K562 (cell line): Measurements from ENCODE around the gene ABCB9. TPM values are rescaled to one million over a fixed set of nuclear protein-coding genes. Genes with fewer than 3 reads are reported as not detected.

ENCODE experiments used
- ATAC-seq: fragments of 200-7000 bp; cut with Tn5 transposase; 3 replicates; pipeline ENCODE4 v1.9.1; 2020; ENCODE audit warnings: moderate library complexity
- BruUV-seq: library from RNA; stranded (reverse); fragments of 400-500 nt; replicated peaks from 2 replicates; lab custom pipeline; 2021; lab: Mats Ljungman, UMichigan
- CTCF ChIA-PET: fragments of 300-600 bp; formaldehyde crosslinking; extraction: SDS; loops from one replicate; lab custom pipeline; 2021; ENCODE audit warnings: low intra/inter-chr PET ratio; lab: Yijun Ruan, JAX
- POLR2A ChIA-PET: fragments of 300-600, 350-650 bp; sonication (Branson Sonifier 250); formaldehyde crosslinking; extraction: SDS; loops from one replicate; lab custom pipeline; 2021; ENCODE audit warnings: antibody characterized with exemption, inconsistent platforms; lab: Yijun Ruan, JAX
- DNase-seq, 4 experiments: peaks; one replicate each; pipeline versions ENCODE4 v3.0.0 to v3.0.0-alpha.2; 2011 to 2018; ENCODE audit warnings: low spot score in 3 of 4, mixed read lengths in 3 of 4; ENCODE audit errors: extremely low read depth in 1 of 4
- FAIRE-seq: peaks from 2 replicates; lab custom pipeline; 2011; peaks lifted over from hg19 to GRCh38; lab: Jason Lieb, UNC
- H2AFZ ChIP-seq: 2 replicates; pipeline ENCODE4 v1.6.0; 2011; ENCODE audit warnings: low read depth, low read length, control low read depth, inconsistent platforms
- H3K27ac ChIP-seq: fragments of 200-600 bp; 3 replicates; pipeline ENCODE4 v1.8.0; 2011; ENCODE audit warnings: low read depth, mild to moderate bottlenecking, control low read depth, inconsistent platforms, low read length, moderate library complexity, mixed read lengths; ENCODE audit errors: extremely low read depth
- H3K27me3 ChIP-seq, 2 experiments: fragments of 300-600 bp in 1 of 2; 2 replicates in 1 of 2; 3 replicates in 1 of 2; pipeline versions ENCODE4 v1.6.0 to v1.8.0; 2011; ENCODE audit warnings: inconsistent platforms in 2 of 2, low read length in 2 of 2, mild to moderate bottlenecking in 1 of 2, mixed read lengths in 1 of 2, moderate library complexity in 1 of 2; ENCODE audit not compliant: control insufficient read depth in 2 of 2, insufficient read depth in 2 of 2
- H3K36me3 ChIP-seq: fragments of 300-600 bp; 3 replicates; pipeline ENCODE4 v1.8.0; 2011; ENCODE audit warnings: mild to moderate bottlenecking, low read length, inconsistent platforms; ENCODE audit not compliant: control insufficient read depth, insufficient read depth
- H3K4me1 ChIP-seq, 2 experiments: fragments of 200-600 bp in 1 of 2; replicated peaks in 1 of 2; 2 replicates in 1 of 2; 3 replicates in 1 of 2; pipeline versions ENCODE4 v1.5.1 to v1.8.0; 2011; ENCODE audit warnings: inconsistent platforms in 2 of 2, low read length in 2 of 2, mild to moderate bottlenecking in 1 of 2, mixed read lengths in 1 of 2, moderate library complexity in 1 of 2; ENCODE audit not compliant: control insufficient read depth in 2 of 2, insufficient read depth in 2 of 2
- H3K4me2 ChIP-seq: 2 replicates; pipeline ENCODE4 v1.6.1; 2011; ENCODE audit warnings: low read length, control low read depth, inconsistent platforms, mixed read lengths; ENCODE audit not compliant: insufficient read depth
- H3K4me3 ChIP-seq: fragments of 200-600 bp; sonication (generic), shearing (Covaris generic); 2 replicates; pipeline ENCODE4 v1.5.1; 2016; ENCODE audit warnings: control low read depth, inconsistent platforms
- H3K79me2 ChIP-seq: fragments of 200-600 bp; 3 replicates; pipeline ENCODE4 v1.8.0; 2011; ENCODE audit warnings: low read length, inconsistent platforms; ENCODE audit not compliant: control insufficient read depth, insufficient read depth
- H3K9ac ChIP-seq, 2 experiments: 2 replicates each; pipeline versions ENCODE4 v1.6.0 to v1.6.1; 2011; ENCODE audit warnings: low read depth in 2 of 2, low read length in 2 of 2, control low read depth in 1 of 2, inconsistent platforms in 1 of 2, mild to moderate bottlenecking in 1 of 2, mixed read lengths in 1 of 2; ENCODE audit not compliant: insufficient read depth in 1 of 2
- H3K9me1 ChIP-seq: one replicate; pipeline ENCODE4 v1.6.0; 2011; ENCODE audit warnings: inconsistent platforms, mild to moderate bottlenecking, low read length, moderate library complexity; ENCODE audit not compliant: control insufficient read depth, insufficient read depth
- H3K9me3 ChIP-seq: replicated peaks from 2 replicates; pipeline ENCODE4 v1.5.1; 2011; ENCODE audit warnings: low read depth, low read length, inconsistent platforms; ENCODE audit not compliant: control insufficient read depth, insufficient read depth
- H4K20me1 ChIP-seq: replicated peaks from 2 replicates; pipeline ENCODE4 v1.6.1; 2011; ENCODE audit warnings: low read length, inconsistent platforms, mixed read lengths; ENCODE audit not compliant: control insufficient read depth, insufficient read depth
- ADNP ChIP-seq: fragments of 200-800 bp; sonication (Bioruptor generic); IDR thresholded peaks from 2 replicates; pipeline ENCODE4 v1.6.1; 2016; ENCODE audit warnings: missing genetic modification characterization, missing compliant biosample characterization
- ARHGAP35 ChIP-seq: fragments of 450-650 bp; IDR thresholded peaks from 2 replicates; pipeline ENCODE4 v1.6.1; 2018; ENCODE audit not compliant: partially characterized antibody
- BCOR ChIP-seq: fragments of 450-650 bp; IDR thresholded peaks from 2 replicates; pipeline ENCODE4 v1.6.1; 2016
- CBX1 ChIP-seq: sonication (generic); IDR thresholded peaks from 2 replicates; pipeline ENCODE4 v1.6.1; 2016; ENCODE audit warnings: antibody characterized with exemption, low read depth, mild to moderate bottlenecking
- CREB3L1 ChIP-seq: fragments of 450-650 bp; IDR thresholded peaks from 2 replicates; pipeline ENCODE4 v1.6.1; 2014; ENCODE audit warnings: low read depth, mild to moderate bottlenecking, moderate library complexity, borderline replicate concordance
- HDAC2 ChIP-seq: fragments of 450-650 bp; IDR thresholded peaks from 2 replicates; pipeline ENCODE4 v1.6.1; 2016; ENCODE audit warnings: mild to moderate bottlenecking
- NCOA2 ChIP-seq, 2 experiments: fragments of 450-650 bp; IDR thresholded peaks; 2 replicates each; pipeline ENCODE4 v1.6.1; 2018; ENCODE audit warnings: mild to moderate bottlenecking in 2 of 2, moderate library complexity in 1 of 2; ENCODE audit not compliant: partially characterized antibody in 2 of 2
- PCBP1 ChIP-seq: fragments of 200-400 bp; formaldehyde crosslinking; IDR thresholded peaks from 2 replicates; pipeline ENCODE4 v1.6.1; 2018; ENCODE audit warnings: mild to moderate bottlenecking, low read depth, low read length; ENCODE audit not compliant: poor library complexity, severe bottlenecking
- PHF20 ChIP-seq: fragments of 450-650 bp; IDR thresholded peaks from 2 replicates; pipeline ENCODE4 v1.6.1; 2018; ENCODE audit not compliant: partially characterized antibody
- POU5F1 ChIP-seq: fragments of 150-350 bp; IDR thresholded peaks from 2 replicates; pipeline ENCODE4 v1.6.1; 2014; ENCODE audit warnings: borderline replicate concordance, low read length, low read depth, mild to moderate bottlenecking; ENCODE audit not compliant: partially characterized antibody
- RCOR1 ChIP-seq, 2 experiments: IDR thresholded peaks; 2 replicates each; pipeline ENCODE4 v1.6.1; 2012; ENCODE audit warnings: low read depth in 2 of 2, low read length in 2 of 2, borderline replicate concordance in 1 of 2, improper control_type of control experiment in 1 of 2
- SLC30A9 ChIP-seq: fragments of 250-450 bp; sonication (Bioruptor Pico); IDR thresholded peaks from 2 replicates; pipeline ENCODE4 v1.8.0; 2022; ENCODE audit warnings: mild to moderate bottlenecking, moderate library complexity
- SMARCA5 ChIP-seq: fragments of 450-650 bp; IDR thresholded peaks from 2 replicates; pipeline ENCODE4 v1.6.1; 2016
- TARDBP ChIP-seq: fragments of 450-650 bp; IDR thresholded peaks from 2 replicates; pipeline ENCODE4 v1.6.1; 2016
- THAP7 ChIP-seq: fragments of 250-450 bp; sonication (Bioruptor Pico); IDR thresholded peaks from 2 replicates; pipeline ENCODE4 v1.5.0; 2021
- ZFP36 ChIP-seq: fragments of 150-350 bp; IDR thresholded peaks from 2 replicates; pipeline ENCODE4 v1.6.1; 2018; ENCODE audit warnings: low read length, low read depth; ENCODE audit not compliant: partially characterized antibody
- ZNF232 ChIP-seq: sonication (generic); formaldehyde crosslinking; IDR thresholded peaks from 2 replicates; pipeline ENCODE4 v1.8.0; 2022; ENCODE audit warnings: mild to moderate bottlenecking, missing genetic modification reagents
- WGBS: fragments of 100-300 bp; shearing (Covaris generic); methylation state at CpG from one replicate; pipeline ENCODE4 v1.1.6; 2016; ENCODE audit warnings: low coverage, mixed read lengths; ENCODE audit not compliant: insufficient coverage; ENCODE audit errors: missing lambda C conversion rate; 5-methylcytosine and 5-hydroxymethylcytosine counted together
- in situ Hi-C: fragments of 300-500 bp; cut with MboI; formaldehyde crosslinking; loops from 4 replicates; pipeline ENCODE4 v1.15.0; 2018; ENCODE audit warnings: inconsistent platforms, mixed read lengths
- intact Hi-C: fragments of 100-400 bp; cut with micrococcal nuclease; formaldehyde crosslinking; loops from 2 replicates; pipeline ENCODE4 v1.14.2; 2022
- polyA plus RNA-seq, 8 experiments: library from polyadenylated mRNA; depleted of rRNA in 4 of 8; stranded (reverse) in 5 of 8; unstranded in 3 of 8; fragments of >200 nt; fragmentation: Nextera tagmentation in 2 of 8; fragmentation: Illumina TruSeq in 1 of 8; extraction: Ambion mirVana in 2 of 8; extraction: Trizol in 1 of 8; gene quantifications; 2 replicates each; pipeline versions ENCODE4 v1.2.1 to v1.2.3, GENCODE V29; 2011 to 2014; ENCODE audit warnings: inconsistent platforms in 1 of 8, missing spikeins in 1 of 8
- total RNA-seq, 7 experiments: library from RNA; depleted of rRNA in 6 of 7; stranded (reverse); fragments of >200 nt in 6 of 7; fragmentation: Illumina TruSeq in 2 of 7; extraction: Trizol in 2 of 7; gene quantifications; 2 replicates each; pipeline versions ENCODE4 v1.2.1 to v1.2.3, GENCODE V29; 2011 to 2021; ENCODE audit warnings: low replicate concordance in 1 of 7
- TF ChIP-seq, protein P1 (sequence below): fragments of 250-450 bp; sonication (Bioruptor Pico); IDR thresholded peaks from 2 replicates; pipeline ENCODE4 v1.5.0; 2021; ENCODE audit warnings: mild to moderate bottlenecking, moderate library complexity

Gene ABCB9
- total and polyA plus RNA-seq, 9 of the 15 experiments (the other 6 are each of a cell fraction or from before 2014, with no cell fraction given), result 0.20 to 12.6 (median 6.2) TPM

- H3K9me3 ChIP-seq, result no peaks in the 10 kb centered on the region
- ATAC-seq (no peak), FAIRE-seq (no peak), DNase-seq (no peak)
- 88% methylated on average over 8 of the region's 8 CpGs for WGBS
- peaks cover 16% of the 10 kb centered on the region; the same call in 2 of the 3 replicates for H3K36me3 ChIP-seq
- no peak overlapping the region for H2AFZ ChIP-seq
- peaks cover 10% of the 10 kb centered on the region for H3K9me1 ChIP-seq
- H3K4me1 ChIP-seq, result peaks cover 30 to 41% of the 10 kb centered on the region in 2 experiments
- CTCF ChIA-PET, result no interaction called here
- POLR2A ChIA-PET, result interaction anchor here (0.8 kb wide), 1 partner anchor 100 kb away, joined by 4 read pairs; no protein-coding TSS in a partner anchor
- H3K27ac ChIP-seq, result no peak overlapping the region
- no peak overlapping the region for H3K4me3 ChIP-seq
- in situ Hi-C loops (no loop called here), intact Hi-C loops (loop anchor here (5.0 kb wide), 1 partner anchor 272 kb away; the partner anchor contains the start of genes MPHOSPH9 and MTRFR)
- peaks cover 11% of the 10 kb centered on the region for H3K79me2 ChIP-seq
- H4K20me1 ChIP-seq, result peaks cover 5% of the 10 kb centered on the region; the same call in 1 of the 2 replicates
- no peak overlapping the region for H3K9ac ChIP-seq
- no peaks in the 10 kb centered on the region for H3K27me3 ChIP-seq
- no peak overlapping the region for H3K4me2 ChIP-seq
- BruUV-seq, result no TSS peak
- TF ChIP-seq CBX1 (no peak), ARHGAP35 (no peak), PHF20 (peak; percentile 21), CREB3L1 (no peak), ADNP (peak; percentile 89), BCOR (peak; percentile 93), HDAC2 (peak; percentile 40; the same call in 1 of the 2 replicates), SLC30A9 (CRISPR knock-in tag) (no peak), PCBP1 (no peak), NCOA2 (IDR thresholded peaks at IDR 0.05; ENCODE audit: partially characterized antibody in 2 of 2) (no peak), ZNF232 (no peak), SMARCA5 (peak; percentile 65; the same call in 1 of the 2 replicates), TARDBP (no peak), ZFP36 (peak; percentile 75), POU5F1 (no peak), THAP7 (no peak), RCOR1 (IDR thresholded peaks at IDR 0.05; ENCODE audit: borderline replicate concordance in 1 of 2, low read depth in 2 of 2, low read length in 2 of 2) (0 out of 4 replicates have a peak, but pooled peaks of 1 of the 2 experiments have one; percentile 22)
- TF ChIP-seq, protein P1, sequence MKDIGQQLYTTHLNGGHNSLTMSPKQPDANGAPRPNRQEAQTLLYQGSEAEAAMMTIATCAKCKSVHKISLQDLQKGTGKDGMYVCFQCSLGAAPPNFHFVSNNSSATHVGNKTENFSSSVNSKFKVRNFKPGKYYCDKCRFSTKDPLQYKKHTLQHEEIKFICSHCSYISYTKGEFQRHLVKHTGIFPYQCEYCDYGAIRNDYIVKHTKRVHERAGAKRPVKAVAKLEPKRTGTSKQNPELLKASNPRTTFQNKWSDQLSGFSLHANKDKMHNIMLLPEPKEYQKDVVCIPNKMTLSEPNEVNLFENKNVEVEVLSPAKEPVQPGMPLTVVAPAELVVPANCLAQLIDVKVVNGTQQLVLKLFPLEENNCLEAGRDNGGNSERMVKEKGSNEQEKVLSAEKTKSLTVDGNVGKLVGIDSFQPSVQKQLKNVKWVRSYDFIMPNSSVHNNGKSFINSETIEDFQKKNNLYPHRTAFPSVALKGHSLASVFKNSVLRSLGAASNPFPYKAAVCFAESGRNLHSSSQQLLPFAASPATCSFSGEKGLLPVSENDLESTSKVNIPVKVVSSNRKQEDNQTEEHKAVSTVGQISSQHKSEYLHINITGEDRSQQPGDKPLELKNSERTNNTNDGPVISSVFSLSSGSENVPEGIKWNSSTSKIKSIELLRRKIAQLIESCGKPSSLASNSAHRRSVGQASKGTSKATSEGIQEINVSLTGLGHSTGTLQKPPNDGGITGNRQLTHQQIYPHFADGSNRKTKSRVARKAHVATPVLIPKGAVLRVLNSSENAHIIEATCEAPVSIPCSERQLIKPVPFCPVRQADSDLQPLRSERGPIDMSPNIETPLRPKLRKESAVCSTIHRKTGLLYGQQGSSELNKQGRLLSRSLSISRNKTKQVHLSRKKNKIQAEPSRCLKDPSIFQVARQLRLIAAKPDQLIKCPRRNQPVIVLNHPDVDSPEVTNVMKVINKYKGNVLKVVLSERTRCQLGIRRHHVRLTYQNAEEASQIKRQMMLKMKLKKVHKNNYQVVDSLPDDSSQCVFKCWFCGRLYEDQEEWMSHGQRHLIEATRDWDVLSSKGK (CRISPR knock-in tag), result no peak
These were observed 6.1 kb downstream of the ABCB9 start for GRCh38 chr12:122960193-122960569.
